HG03064 (cell line): ENCODE results near the gene KIF26B.

ENCODE experiments used
- ATAC-seq: cut with Tn5 transposase; IDR thresholded peaks from one replicate; pipeline ENCODE4 v1.9.1; 2021; ENCODE audit warnings: low read depth; ENCODE audit not compliant: unreplicated experiment

Gene KIF26B

DNA sequence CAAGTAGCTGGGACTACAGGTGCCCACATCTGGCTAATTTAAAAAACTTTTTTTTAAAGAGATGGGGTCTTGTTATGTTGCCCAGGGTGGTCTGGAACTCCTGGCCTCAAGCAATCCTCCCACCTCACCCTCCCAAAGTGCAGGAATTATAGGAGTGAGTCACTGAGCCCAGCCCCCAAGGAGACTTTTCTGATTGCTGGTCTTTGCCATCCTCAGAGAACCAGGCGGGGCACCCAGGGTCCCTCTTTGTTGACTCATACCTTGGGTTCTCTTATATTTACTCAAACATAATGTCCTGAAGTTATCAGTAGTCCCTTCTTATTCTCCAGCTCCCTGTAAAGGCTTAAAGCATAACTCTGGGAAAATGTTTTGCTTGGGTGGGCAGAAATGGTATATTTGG lies 51.1 kb downstream of the KIF26B start:
- no peak for ATAC-seq

- ATAC-seq: no peak
Measured at GRCh38 chr1:245207056-245207638, 52.4 kb downstream of the KIF26B start.

- ATAC-seq: no peak
Measured at GRCh38 chr1:245207801-245208200, 53.0 kb downstream of the KIF26B start.

- ATAC-seq: no peak
Measured at GRCh38 chr1:245209658-245210435, 55.1 kb downstream of the KIF26B start.

GRCh38 chr1:245211035-245211749 lies 56.4 kb downstream of the KIF26B start:
- no peak for ATAC-seq

- no peak for ATAC-seq
Measured at GRCh38 chr1:245211761-245212160, 57.0 kb downstream of the KIF26B start.

GRCh38 chr1:245212221-245212710 lies 57.5 kb downstream of the KIF26B start:
- ATAC-seq: no peak

- ATAC-seq: no peak
Measured at GRCh38 chr1:245213066-245213831, 58.5 kb downstream of the KIF26B start.

DNA sequence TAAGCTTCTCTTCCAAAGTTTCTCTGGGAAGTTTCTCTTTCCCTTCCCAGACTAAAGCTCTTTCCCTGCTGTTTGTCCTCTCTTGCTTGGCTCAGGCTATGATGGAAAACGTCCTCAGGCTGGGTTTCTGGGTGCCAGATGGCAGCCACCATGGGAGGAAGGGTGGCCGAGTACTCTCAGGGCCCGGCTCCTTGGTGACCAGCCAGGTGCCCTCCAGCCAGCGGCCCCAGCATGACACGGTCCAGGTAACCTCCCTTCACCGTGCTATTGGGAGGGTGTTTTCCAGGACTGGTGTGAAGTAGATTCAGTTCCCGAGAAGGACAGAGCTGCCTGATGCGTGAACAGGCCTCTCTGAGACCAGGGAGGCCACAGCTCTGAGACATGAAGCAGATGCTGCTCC lies 60.3 kb downstream of the KIF26B start:
- no peak for ATAC-seq

DNA sequence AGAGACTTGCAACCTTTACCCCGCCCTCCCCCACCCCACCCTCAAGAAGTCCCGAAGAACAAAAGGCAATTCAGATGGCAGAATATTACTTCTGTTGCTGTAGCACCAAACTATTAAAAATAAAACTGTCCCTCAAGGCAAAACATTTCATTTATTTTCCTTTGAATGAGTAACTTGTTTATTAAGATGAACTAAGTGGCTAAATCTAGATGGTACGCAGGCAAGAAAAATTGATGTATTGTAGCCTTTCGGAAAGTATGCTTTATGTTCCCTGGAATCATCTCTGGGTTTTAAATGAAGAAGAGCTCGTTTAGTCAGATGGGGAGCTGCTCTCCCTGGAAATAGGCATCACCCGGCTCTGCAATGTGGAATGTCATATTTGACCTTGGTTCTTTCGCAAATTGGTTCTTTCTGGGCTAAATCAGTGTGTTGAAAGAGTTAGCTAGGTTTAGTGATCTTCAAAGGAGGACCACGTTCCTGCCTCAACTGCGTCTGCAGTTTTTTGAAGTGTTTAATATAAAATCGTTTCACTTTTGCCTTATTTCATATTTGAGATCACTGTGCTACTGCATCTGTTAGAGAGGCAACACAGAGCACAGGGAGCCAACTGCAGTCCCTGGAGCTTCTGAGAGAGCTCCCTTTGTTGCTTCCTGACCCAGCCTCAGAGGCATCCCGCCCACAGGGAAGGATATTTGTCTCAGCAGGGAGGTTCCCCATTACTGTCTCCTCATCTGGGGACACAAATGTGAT lies 61.8 kb downstream of the KIF26B start:
- no peak for ATAC-seq

DNA sequence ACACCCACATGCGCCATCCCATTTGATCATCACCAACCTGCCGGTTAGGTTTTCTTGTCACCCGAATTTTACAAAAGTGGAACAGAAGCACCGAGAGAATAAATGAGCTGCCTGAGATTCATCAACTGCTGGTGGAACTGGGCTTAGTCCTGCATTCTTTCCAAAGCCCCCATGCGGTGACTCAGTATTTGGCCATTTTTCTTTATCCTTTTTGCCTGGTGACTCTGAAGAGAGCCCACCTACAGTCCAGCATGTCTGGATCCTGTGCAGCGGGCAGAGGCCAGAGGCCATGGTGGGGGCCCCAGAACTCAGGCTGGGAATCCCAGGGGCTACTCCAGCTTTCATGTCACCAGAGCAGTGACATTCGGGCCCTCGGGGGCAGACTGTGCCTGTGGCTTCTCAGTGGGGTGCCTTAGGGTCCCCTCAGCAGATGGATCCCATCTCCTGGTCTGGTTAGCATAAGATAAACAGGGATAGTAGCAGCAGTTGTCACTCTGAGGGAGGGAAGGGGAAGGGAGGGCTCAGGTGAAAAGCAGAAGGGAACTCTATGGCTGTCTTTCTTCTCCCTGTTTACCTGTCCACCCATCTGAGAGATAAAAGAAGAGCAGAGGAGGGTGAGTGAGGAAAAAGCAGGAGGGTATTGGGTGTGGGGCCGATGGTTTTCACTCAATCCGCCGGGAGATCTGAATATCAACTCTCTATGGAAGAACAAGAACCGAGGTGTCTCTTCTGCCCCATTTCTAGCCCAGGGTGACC lies 63.2 kb downstream of the KIF26B start:
- ATAC-seq: no peak

DNA sequence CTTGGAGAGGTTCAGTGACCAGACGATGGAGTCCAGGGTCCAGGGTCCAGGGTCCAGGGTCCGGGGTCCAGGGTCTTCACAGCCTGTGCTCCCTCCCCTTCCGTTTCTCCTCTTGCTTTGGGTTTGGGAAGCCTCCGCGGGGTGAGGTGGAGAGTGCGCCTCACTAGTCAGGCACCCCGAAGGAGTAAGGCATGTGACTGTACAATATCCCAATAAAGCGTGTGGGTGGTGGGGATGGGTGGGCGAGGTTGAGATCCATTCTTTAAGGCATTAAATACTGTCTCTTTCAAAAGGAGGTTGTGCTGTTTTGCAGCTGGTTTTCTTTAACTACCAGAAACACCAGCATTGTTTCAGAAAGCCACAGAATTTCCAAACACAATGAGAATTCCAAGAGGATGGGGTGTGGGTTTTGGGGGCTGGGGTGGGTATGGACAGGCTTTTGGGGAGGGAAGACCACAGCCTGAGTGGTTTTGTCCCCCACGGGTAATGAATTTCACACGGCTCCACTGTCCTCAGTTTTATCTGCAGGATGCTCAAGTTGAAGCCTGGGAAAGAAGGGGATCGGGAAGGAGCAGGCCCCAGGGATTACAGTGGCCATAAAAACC lies 65.7 kb downstream of the KIF26B start:
- no peak for ATAC-seq

GRCh38 chr1:245221805-245222204 lies 67.0 kb downstream of the KIF26B start:
- no peak for ATAC-seq

DNA sequence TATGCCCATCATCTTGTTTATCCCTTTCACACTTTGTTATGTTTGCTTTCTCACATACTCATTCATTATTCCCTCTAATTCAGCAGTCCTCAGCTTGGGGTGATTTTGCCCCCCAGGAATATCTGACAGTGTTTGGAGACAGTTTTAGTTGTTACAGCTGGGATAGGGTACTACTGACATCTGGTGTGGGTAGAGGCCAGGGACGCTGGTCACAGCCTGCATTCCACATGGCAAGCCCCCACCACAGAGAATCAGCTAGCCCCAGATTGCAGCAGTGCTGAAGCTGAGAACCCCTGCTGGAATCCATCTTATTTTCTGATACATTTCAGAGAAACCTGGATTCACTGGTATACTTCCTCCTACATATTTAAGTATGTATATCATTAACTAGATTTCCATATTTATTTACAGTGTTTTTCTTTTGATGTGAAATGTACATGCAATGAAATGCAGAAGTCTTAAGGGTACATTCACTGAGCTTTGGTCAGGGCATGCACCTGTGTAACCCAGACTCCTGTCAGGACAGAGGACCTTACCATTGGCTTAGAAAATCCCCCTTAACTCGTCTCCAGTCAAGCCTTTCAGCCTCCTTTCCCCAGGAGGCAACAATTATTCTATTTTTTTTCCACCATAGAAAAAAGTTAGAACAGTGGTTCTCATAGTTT lies 68.3 kb downstream of the KIF26B start:
- ATAC-seq: no peak

GRCh38 chr1:245225322-245226202 lies 70.8 kb downstream of the KIF26B start:
- ATAC-seq: no peak

DNA sequence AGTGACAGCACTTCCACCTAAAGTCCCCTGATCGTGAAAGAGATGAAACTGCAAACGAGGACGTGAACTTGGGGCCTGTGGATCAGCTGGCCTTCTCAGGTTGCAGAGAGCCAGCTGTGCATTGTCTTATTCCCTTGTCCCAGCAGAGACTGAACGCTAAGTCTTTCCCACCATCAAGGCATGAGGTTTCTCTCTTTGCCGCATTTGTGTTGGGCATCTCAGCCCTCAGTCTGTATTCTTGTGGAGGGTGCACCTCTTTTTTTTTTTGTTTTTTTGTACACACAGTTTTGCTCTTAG lies 71.4 kb downstream of the KIF26B start:
- ATAC-seq: no peak

DNA sequence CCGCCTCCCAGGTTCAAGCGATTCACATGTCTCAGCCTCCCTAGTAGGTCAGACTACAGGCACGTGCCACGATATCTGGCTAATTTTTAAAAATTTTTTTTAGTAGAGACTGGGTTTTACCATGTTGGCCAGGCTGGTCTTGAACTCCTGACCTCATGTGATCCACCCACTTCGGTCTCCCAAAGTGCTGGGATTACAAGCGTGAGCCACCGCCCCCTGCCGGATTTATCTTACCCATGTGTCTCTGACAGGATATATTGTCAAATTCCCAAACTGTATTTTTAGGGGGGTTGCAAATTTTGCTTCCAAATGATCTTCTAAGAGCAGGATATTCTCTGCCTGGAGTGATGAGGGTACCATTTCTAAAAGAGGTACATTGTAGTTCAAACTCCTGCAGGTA lies 74.3 kb downstream of the KIF26B start:
- ATAC-seq: no peak

DNA sequence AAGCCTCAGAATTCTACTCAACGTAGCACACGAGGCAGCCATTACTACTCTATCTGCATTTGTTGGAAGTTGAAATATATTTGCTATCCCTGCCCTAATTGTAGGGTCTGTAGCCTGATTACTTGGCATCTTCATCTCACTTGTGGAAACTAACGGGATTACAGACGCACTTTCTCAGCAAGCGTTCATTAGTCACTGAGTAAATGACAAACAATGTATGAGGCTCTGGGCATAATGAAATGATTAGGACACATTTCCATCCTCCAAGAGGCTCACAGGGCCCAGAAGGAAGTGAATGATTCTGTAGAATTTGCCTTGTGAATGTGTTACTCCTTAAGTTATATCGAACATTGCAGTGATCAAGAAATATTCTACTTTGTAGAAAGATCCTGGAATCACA lies 78.1 kb downstream of the KIF26B start:
- no peak for ATAC-seq
